ENCODE data around the gene L3MBTL4.

The L3MBTL4 gene

DNA sequence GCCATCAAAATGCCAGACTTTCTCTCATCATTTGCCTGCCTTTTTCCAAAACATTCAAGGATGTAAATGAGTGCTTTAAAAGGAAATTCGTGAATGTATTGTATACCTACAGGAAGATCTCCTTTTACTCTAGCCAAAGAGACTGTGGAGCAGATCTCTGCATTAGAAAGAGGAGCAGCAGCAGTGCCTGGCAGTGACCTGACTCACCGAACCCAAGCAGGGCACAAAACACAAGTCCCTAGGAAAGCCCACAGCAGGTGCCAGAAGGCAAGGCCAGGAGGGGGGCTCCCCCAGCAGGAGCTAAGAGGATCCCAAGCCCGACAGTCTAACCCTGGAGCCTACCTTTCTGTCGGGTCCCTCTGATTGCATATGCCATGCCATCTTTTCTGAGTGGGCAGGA lies 47.9 kb downstream of the L3MBTL4 start:
- DNase-seq (ENCODE audit: low read depth in 1 of 2, low spot score in 1 of 2) = no peak

DNA sequence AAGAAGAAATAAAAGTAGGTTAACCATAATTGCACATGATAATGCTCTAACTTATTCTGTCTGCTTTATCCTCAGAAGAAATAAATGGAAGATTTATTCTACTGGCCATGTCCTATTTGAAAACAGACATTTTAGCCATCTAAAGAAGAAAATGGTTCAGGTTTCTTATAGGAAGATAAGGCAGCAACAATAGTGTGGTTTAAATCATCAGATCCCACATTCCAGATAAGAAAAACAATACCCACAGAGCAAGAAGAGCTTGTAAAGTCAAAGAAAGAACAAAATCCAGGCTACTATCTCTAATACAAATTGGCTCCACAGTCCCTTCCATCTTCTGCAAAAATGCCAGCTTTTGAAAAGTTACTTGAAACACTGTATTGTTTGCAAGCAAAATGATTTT lies 49.3 kb downstream of the L3MBTL4 start:
- DNase-seq (ENCODE audit: low read depth in 1 of 2, low spot score in 1 of 2) = no peak

DNA sequence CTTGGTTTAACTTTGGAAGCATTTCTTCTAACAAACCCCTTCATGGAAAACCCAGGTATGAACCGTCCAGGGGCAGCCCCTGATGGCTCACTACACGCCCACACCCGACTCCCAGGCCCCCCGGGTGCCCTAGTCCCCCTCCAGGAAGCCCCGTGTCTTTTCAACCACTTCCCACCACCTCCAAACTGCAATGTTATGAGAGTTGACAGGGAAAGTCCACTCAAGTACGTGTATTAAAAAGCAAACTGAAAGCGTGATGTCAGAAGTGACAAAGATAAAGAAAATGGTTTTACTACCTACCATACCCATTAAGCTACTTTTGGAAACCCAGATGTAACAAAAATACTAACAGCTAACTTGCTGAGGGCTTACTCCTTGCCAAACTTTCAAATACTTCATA lies 51.5 kb downstream of the L3MBTL4 start:
- no peak for DNase-seq (ENCODE audit: low read depth in 1 of 2, low spot score in 1 of 2)

DNA sequence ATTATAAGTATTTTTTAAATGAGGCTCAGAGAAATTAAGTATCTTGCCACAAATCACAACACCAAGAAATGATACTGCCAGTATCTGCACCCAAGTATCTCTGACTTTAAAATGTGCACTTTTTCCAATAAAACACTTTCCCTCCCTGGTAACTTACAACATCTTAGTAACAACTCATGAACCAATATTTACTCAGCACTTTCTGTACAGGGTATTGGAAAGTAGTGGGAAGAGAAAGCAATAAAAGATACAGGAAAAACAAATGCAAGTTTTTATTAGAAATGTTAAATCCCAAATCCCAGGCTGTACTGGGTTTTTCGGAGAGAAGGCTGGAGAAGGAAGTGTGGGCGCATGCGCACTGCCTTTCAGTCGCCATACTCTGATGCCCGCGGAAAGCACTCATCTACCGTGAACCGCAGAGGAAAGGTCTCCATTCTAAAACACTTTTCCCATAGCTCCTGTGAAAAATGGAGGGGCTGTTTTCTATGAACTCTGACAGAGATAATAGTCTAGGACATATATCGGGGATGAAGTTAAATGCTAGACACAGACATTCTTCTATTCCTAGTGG lies 52.1 kb downstream of the L3MBTL4 start:
- DNase-seq (ENCODE audit: low read depth in 1 of 2, low spot score in 1 of 2) = no peak

DNA sequence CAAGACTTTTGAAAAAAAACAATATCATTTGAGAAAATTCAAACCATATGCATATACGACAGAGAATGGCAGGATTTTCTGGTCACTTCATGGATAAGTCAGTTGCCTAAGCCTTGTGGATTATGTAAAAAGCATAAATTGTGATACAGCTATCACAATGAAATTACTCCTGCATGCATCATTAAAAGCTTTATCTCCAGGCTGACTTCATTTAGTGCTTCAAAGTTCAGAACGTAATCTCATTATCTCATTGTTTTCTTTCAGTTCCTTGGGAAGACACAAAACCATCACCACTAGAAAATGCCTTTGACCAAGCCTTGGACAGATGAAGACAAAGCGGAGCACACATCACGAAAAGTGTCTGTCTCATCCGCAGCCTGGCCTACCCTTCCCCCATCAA lies 57.0 kb downstream of the L3MBTL4 start:
- DNase-seq (ENCODE audit: low read depth in 1 of 2, low spot score in 1 of 2) = no peak

DNA sequence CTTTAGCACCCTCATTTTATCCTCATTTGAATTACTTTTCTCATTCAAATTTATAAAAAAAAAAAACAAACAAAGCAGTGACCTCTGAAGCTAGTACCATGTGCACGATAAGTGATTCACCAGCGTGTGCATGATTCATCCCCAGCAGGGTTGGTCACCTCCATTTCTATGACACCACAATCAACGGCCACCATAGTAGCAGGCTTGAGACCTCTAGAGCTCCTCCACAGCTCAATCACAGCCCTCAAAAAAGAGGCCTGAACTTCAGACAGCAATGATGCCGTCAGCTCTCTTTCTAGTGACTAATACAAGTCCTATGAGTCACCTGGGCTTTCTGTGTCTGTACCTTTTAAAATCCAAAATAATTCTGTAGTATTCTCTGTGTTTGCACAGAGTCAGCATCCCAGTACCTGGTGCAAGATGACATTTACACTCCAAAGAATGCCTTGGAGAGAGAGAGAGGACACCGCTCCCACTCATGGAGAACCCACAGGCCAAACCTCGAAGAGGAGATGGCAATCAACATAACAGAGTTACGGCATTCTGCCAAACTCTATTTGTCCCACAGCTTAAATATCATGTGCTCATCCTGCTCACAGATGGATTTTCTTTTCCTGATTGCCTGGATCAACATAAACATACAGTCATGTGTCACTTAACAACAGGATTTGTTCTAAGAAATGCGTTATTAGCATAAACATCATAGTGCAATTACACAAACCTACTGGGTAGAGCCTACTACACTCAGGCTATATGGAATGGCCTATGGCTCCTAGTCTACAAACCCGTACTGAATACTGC lies 58.7 kb downstream of the L3MBTL4 start:
- no peak for DNase-seq (ENCODE audit: low read depth in 1 of 2, low spot score in 1 of 2)

DNA sequence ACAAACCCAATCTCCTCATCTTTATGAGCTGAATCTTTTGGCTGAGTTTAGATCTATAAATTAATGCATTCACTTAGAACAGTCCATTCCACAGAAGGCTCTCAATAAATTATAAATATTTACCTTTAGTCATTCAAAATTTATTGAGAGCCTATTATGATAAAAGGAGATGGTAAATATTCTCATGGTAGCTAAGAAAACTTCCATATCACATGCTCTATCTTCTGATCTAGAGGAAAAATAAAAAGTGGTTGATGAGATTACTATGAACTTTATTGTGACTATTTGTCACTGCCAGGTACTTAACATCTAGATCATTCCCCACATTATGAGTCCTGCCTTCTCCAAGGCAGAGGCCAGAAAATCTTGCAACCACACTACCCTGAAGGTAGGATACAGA lies 62.4 kb downstream of the L3MBTL4 start:
- no peak for DNase-seq (ENCODE audit: low read depth in 1 of 2, low spot score in 1 of 2)

DNA sequence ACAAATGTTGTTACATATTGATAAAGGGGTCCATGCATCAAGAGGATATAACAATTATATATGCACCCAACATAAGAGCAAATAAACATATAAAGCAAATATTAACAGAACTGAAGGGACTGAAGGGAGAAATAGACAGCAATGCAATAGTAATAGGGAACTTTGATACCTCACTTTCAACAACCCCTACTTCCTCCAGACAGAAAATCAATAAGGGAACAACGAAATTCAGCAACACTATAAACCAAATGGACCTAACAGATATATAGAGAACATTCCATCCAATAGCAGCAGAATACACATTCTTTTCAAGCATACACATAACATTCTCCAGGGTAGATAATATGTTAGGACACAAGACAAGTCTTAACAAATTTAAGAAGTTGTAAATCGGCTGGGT lies 71.7 kb downstream of the L3MBTL4 start:
- DNase-seq (ENCODE audit: low read depth in 1 of 2, low spot score in 1 of 2) = no peak

DNA sequence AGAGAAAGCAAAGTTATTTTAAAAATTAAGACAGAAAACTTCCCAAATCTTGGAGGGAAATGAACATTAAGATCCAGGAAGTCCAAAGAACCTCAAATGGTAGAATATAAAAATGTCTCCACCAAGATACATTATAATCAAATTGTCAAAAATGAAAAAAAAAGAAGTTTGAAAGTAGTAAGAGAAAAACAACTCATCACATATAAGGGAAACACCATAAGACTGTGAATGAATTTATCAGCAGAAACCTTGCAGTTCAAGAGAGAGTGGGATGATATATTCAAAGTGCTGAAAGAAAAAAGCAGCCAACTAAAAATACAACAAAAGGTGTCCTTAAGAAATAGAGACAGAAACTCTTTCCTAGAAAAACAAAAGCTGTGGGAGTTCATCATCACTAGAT lies 73.0 kb downstream of the L3MBTL4 start:
- DNase-seq (ENCODE audit: low read depth in 1 of 2, low spot score in 1 of 2) = no peak

DNA sequence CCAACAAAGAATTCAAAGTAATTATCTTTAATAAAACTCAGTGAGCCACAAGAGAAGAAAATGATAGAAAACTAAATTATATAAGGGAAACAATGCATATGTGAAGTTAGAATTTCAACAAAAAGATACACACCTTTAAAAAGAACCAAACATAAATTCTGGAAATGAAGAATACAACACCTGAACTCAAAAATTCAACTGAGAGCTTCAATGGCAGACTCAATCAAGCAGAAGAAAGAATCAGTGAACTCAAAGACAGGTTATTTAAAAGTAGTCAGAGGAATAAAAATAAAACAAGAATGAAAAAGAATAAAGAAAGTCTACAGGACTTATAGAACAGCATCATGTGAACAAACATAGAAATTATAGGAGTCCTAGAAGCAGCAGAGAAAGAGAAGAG lies 73.4 kb downstream of the L3MBTL4 start:
- DNase-seq (ENCODE audit: low read depth in 1 of 2, low spot score in 1 of 2) = no peak

DNA sequence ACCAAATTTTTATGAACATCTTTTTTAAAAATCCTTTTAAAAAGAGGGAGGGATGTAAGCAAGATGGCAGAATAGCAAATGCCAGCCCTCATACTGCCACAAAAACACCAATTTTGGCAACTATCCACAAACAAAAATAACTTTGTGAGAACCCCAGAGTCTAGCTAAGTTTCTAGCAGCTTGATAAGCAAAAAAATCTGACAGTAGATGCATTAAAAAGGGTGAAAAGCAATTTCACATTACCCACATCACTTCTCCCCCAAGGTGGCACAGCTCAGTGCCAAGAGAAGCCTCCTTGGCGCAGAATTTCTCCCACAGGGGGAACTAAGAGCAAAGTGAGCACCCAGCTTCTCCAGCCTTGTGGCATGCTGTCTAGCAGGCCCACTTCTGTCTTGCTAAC lies 74.6 kb downstream of the L3MBTL4 start:
- no peak for DNase-seq (ENCODE audit: low read depth in 1 of 2, low spot score in 1 of 2)

DNA sequence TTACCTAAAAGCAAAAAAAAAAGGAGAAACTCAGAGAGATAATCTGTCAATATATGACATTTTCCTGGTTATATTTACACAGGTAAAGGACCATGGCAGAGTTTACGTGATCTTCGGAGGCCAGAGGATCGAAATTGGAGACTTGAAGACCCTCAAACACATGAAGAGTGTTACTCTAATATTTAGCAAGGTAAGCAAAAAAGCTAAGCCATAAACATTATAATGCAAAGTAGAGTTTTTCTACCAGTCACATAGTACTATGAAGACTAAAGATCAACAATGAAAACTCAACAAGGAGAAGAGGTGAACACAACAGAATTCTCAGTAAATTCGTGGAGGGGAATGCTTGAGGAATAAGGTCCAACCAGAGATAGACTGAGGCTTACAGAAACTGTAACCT lies 78.5 kb downstream of the L3MBTL4 start:
- no peak for DNase-seq (ENCODE audit: low read depth in 1 of 2, low spot score in 1 of 2)

DNA sequence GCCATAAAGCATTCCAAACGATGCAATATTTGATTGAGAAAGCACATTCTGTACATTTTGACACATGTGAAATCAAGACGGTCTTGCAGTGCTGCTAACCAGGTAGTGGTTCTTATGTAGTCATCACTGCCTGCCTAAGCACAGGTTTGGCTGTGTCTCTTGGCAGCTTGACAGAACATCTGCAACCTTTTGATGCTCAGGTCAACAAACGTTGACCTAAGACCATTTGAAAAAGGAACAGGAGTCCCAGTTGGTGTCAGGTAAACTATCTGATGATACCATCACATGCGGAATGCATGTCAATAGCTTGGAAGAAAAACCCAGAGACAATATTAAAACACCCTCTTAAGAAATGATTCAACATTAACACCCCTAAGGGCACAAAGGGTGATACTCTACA lies 80.7 kb downstream of the L3MBTL4 start:
- DNase-seq (ENCODE audit: low read depth in 1 of 2, low spot score in 1 of 2) = no peak

DNA sequence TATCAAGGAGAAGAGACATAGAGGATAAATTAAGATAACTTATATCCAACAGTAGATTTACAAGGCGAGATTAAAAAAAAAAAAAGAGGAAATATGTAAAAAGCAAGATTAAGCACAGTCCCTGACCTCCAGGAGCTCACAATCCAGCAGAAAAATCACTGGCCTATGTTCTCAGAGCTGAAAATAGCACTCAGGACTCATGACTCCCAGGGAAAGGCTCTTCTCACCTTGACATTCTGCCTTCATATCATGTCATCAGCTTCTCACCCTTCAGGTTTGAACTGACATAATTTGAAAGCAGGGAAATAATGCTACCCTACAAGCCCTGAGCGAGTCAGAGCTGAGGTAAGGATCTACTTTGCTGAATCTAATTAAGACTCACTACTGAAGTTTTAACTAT lies 82.8 kb downstream of the L3MBTL4 start:
- no peak for DNase-seq (ENCODE audit: low read depth in 1 of 2, low spot score in 1 of 2)

DNA sequence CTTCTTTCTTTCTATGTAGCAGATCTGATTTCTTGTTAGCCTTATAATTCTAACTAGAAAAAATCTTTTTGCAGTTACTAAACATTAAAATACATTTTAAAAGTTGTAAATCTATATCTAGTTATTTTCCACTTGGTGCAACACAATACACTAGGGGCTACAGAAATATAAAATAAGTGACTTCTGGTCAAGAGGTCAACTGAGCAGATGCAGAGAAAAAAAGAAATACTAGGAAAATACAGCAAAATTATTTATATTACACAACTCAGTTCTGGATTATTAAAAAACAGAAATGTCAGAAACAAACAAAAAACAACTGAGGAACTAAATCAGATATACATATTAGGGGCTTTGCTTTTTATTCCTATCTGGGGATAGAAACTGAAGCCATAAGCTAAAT lies 83.9 kb downstream of the L3MBTL4 start:
- no peak for DNase-seq (ENCODE audit: low read depth in 1 of 2, low spot score in 1 of 2)

DNA sequence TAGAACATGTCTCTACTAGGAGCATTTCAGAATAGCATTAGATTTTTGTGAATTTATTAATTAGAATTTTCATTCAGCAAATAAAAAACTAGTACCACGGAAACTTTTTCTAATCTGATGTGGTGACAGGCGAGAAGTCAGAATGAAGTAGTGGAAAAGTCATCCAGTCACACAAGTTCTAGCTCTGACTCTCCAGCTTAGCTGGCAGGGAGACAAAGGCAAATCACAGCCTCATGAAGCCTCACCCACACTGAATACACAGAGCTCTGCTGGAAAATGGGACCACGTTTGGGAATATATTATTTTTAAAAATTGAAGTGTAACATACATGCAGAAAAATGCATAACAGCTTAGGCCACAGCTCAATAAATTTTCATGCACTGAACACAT lies 86.1 kb downstream of the L3MBTL4 start:
- DNase-seq (ENCODE audit: low read depth in 1 of 2, low spot score in 1 of 2) = no peak

DNA sequence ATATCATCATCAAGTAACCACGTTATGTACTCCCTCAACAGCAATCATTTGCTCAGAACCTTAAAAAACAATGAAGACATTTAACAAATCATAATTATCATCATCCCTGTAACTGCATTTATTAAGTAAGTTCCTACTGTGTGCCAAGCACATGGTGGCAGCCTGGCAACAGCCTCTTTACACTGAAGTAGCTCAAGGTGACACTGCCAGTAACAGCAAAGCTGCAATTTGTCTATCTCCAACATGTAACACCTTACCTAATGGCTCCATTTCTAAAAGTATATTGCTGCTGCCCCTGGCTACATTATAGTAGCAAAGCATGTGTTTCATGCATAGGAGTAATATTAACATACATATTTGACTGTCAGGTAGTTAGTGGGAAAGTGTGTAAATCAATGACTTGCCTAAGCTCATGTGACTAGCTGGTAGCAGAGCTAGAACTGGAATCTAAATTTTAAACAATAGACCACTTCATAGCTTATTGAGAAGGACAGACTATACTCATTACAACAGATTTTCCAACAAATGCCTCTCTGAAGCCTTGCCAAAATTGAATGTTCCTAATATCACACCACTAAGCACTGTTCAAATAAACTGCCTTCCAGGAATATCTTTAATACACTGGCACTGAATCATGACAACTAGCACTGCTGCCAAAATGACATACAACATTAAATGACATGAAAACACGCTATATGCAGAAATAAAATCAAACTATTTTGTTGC lies 86.7 kb downstream of the L3MBTL4 start:
- no peak for DNase-seq (ENCODE audit: low read depth in 1 of 2, low spot score in 1 of 2)

DNA sequence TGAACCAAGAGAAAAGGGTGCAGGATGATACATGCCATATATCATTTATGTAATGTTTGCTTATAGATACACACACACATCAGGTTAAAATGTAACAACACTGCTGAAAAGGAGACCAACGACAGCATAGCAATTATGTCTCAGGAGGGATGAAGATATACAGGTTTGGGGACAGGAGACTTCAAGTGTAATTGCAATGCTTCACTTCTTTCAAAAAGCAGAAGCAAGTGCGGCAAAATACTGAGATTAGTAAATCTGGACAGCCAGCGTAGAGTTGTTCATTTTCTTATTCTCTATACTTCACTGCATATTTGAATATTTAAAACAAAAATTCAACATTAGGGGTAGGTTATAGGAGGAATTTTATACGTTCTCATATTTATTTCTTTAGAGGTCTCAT lies 87.2 kb downstream of the L3MBTL4 start:
- DNase-seq (ENCODE audit: low read depth in 1 of 2, low spot score in 1 of 2) = no peak

DNA sequence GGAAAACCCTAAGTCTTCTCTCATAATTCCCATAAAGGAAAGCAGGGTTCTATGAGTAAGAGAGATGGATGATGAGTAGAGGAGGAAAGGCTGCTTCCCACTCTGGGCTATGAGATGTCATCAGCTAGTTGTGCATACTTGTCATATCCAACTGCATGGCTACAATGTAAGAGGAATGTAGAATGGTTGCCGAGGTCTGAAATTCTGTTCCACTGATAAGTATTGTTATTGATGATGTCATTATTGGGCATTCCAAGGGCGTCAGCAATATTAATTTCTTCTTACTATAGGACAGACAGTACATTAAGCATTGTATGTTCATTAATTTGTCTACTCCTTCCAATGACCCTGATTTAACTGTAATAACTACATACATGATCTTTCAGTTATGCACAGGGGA lies 88.1 kb downstream of the L3MBTL4 start:
- no peak for DNase-seq (ENCODE audit: low read depth in 1 of 2, low spot score in 1 of 2)

DNA sequence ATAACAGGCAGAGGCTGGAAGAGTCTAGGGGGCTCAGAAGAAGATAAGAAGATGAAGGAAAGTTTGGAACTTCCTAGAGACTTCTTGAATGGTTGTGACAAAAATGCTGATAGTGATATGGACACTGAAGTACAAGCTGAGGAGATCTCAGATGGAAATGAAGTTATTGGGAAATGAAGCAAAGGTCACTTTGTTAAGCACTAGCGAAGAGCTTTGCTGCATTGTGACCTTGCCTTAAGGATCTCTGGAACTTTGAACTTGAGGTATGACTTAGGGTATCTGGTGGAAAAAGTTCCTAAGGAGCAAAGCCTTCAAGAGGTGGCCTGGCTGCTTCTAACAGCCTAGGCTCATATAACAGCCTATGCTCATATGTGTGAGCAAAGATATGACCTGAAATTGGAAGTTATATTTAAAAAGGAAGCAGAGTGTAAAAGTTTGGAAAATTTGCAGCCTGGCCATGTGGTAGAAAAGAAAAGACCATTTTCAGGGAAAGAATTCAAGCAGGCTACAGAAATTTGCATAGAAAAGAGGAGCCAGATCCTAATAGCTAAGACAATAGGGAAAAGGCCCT lies 91.3 kb downstream of the L3MBTL4 start:
- no peak for DNase-seq (ENCODE audit: low read depth in 1 of 2, low spot score in 1 of 2)

DNA sequence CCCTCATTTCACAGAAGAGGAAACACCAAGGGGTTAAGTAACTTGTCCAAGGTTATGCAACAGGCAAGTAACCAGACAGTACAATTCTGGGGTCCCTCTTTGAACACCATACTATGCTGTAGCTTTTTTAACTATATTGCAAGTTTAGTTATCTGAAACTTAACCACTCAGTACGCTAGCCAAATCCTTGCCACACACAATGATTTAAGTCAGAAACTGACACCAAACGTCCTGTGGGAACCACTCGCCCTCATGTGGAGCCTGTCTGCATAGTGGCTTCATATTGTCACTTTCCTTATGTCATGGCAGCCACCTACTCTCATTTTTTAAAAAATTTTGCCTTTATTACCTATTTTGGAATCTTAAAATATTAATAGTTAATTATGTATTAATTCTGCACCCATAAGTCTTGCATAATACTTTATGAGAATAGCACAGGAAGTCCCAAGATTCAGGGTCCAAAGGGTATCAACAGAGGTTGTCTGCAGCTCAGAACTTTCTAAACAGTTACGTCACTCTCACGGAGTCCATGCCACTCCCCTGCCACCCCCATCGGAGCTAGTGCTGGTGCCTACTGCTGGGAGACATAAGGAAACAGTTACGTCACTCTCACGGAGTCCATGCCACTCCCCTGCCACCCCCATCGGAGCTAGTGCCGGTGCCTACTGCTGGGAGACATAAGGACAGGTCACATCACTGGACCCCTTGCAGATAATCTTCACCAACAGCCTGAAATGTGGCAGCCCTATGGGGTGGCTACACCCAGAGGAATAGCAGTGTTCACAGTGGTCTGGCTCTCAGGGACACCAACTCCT lies 99.0 kb downstream of the L3MBTL4 start:
- DNase-seq (ENCODE audit: low read depth in 1 of 2, low spot score in 1 of 2) = no peak
